ENCODE measurements around the gene SFT2D1. TPM values are rescaled to one million over a fixed set of nuclear protein-coding genes. Genes with fewer than 3 reads are reported as not detected.

SFT2D1 gene
- total RNA-seq, 4 donors from 2014 or later = 41.1 to 59.4 (median 54.8) TPM

DNA sequence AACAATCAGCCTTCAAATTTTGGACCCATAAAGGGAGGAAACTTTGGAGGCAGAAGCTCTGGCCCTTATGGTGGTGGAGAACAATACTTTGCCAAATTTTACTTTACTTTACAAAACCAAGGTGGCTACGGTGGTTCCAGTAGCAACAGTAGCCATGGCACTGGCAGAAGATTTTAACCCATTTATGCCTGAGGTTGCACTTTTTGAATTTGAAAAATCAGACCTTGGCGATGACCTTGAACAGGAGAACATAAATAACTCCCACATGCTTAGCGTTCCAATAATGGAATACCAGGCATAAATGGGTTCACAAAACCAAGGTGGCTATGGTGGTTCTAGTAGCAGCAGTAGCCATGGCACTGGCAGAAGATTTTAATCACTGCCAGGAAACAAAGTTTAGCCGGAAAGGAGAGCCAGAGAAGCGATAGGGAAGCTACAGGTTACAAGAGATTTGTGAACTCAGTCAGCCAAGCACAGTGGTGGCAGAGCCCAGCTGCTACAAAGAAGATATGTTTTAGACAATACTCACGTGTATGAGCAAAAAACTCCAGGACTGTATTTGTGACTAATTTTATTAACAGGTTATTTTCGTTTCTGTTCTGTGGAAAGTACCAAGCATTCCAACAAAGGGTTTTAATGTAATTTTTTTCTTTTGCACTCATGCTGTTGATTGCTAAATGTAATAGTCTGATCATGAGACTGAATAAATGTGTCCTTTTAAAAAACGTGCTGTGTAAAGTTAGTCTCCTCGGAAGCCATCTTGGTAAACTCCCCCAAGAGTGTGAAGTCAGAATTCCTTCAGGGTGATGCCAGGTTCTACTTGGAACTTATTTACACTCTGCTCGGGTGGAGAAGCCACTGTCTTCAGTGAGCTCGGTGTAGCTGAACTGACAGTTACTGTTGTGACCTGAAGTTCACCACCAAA is 6.7 kb downstream of the SFT2D1 start:
- H3K27me3 ChIP-seq = no peaks in the 10 kb centered on the region
- no peaks in the 10 kb centered on the region for H3K9me3 ChIP-seq
- peaks cover 0 to 46% (median 0%) of the 10 kb centered on the region in 3 donors for H3K36me3 ChIP-seq
- H3K4me1 ChIP-seq = peaks cover 0 to 68% (median 17%) of the 10 kb centered on the region in 4 donors
- no peak overlapping the region for H3K27ac ChIP-seq
- 85 to 87% methylated on average over 11 of the region's 11 CpGs for WGBS, 2 donors
- H3K4me3 ChIP-seq = no peak overlapping the region
- TF ChIP-seq EP300 (IDR thresholded peaks at IDR 0.05) = no peak
- TF ChIP-seq, protein P1, sequence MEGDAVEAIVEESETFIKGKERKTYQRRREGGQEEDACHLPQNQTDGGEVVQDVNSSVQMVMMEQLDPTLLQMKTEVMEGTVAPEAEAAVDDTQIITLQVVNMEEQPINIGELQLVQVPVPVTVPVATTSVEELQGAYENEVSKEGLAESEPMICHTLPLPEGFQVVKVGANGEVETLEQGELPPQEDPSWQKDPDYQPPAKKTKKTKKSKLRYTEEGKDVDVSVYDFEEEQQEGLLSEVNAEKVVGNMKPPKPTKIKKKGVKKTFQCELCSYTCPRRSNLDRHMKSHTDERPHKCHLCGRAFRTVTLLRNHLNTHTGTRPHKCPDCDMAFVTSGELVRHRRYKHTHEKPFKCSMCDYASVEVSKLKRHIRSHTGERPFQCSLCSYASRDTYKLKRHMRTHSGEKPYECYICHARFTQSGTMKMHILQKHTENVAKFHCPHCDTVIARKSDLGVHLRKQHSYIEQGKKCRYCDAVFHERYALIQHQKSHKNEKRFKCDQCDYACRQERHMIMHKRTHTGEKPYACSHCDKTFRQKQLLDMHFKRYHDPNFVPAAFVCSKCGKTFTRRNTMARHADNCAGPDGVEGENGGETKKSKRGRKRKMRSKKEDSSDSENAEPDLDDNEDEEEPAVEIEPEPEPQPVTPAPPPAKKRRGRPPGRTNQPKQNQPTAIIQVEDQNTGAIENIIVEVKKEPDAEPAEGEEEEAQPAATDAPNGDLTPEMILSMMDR (IDR thresholded peaks at IDR 0.05) = no peak
- no peak for TF ChIP-seq POLR2A (IDR thresholded peaks at IDR 0.05)
- DNase-seq (ENCODE audit: low spot score in 2 of 2) = no peak

DNA sequence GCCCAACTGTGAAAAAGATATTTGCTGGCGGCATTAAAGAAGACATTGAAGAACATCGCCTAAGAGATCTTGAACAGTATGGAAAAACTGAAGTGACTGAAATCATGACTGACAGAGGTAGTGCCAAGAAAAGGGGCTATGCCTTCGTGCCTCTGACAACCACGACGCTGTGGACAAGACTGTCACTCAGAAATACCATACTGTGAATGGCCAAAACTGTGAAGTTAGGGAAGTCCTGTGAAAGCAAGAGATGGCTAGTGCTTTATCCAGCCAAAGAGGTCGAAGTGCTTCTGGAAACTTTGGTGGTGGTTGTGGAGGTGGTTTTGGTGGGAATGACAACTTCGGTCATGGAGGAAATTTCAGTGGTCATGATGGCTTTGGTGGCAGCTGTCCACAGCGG is 7.5 kb downstream of the SFT2D1 start:
- TF ChIP-seq EP300 (IDR thresholded peaks at IDR 0.05) = no peak
- TF ChIP-seq POLR2A (IDR thresholded peaks at IDR 0.05) = no peak
- TF ChIP-seq, protein P1 (IDR thresholded peaks at IDR 0.05) = no peak
- Histone ChIP-seq H3K9me3 (no peaks in the 10 kb centered on the region), H3K4me1 (peaks cover 0 to 66% (median 12%) of the 10 kb centered on the region in 4 donors), H3K36me3 (peaks cover 0 to 46% (median 0%) of the 10 kb centered on the region in 3 donors), H3K27ac (no peak overlapping the region), H3K27me3 (no peaks in the 10 kb centered on the region), H3K4me3 (no peak overlapping the region)
- 95 to 96% methylated on average over 8 of the region's 8 CpGs for WGBS, 2 donors
- no peak for DNase-seq (ENCODE audit: low spot score in 2 of 2)

DNA sequence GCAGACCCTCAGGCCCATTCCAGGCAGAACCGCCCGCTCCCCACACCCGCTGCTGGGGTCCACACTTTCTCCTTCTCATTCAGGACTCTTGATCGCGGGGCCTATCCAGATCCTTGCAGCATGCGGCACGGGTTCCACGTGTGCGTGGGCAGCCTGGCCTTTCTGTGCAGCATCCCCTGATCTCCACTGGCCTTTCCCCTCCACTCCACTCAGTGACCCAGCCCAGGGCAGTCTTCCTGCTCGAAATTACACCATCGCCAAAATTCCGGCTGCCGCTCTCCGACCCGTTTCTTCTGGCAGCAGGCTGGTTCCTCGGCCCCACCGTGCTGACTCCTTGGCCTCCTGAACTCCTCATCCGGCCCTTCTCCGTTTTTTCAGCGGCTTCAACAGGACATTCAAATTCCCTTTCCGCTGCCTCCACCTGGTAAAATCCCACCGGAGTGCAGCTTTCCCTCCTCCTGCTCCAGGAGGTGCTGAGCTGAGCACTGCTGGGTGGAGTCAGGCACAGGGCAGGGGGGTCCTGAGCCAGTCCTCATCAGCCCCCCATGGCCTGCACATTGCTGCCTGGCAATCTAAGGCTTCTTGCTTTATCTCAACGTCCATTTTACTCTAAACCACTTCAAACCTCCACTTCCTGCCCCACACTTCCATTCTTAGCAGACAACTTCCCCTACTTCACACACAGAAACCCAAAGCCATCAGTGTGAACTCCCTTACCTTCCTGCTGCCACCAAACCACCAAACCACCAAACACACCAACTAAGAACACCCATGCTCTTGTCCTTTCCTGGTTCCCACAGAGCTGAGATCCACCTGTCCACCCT is 9.0 kb downstream of the SFT2D1 start:
- Histone ChIP-seq H3K27me3 (no peaks in the 10 kb centered on the region), H3K4me3 (no peak overlapping the region), H3K4me1 (peaks cover 0 to 51% (median 9%) of the 10 kb centered on the region in 4 donors), H3K9me3 (no peaks in the 10 kb centered on the region), H3K36me3 (peaks cover 0 to 51% (median 0%) of the 10 kb centered on the region in 3 donors), H3K27ac (no peak overlapping the region)
- TF ChIP-seq, protein P1 (IDR thresholded peaks at IDR 0.05) = no peak
- TF ChIP-seq EP300 (IDR thresholded peaks at IDR 0.05) = no peak
- DNase-seq (ENCODE audit: low spot score in 2 of 2) = no peak
- WGBS, 2 donors = 80 to 81% methylated on average over 23 of the region's 23 CpGs

DNA sequence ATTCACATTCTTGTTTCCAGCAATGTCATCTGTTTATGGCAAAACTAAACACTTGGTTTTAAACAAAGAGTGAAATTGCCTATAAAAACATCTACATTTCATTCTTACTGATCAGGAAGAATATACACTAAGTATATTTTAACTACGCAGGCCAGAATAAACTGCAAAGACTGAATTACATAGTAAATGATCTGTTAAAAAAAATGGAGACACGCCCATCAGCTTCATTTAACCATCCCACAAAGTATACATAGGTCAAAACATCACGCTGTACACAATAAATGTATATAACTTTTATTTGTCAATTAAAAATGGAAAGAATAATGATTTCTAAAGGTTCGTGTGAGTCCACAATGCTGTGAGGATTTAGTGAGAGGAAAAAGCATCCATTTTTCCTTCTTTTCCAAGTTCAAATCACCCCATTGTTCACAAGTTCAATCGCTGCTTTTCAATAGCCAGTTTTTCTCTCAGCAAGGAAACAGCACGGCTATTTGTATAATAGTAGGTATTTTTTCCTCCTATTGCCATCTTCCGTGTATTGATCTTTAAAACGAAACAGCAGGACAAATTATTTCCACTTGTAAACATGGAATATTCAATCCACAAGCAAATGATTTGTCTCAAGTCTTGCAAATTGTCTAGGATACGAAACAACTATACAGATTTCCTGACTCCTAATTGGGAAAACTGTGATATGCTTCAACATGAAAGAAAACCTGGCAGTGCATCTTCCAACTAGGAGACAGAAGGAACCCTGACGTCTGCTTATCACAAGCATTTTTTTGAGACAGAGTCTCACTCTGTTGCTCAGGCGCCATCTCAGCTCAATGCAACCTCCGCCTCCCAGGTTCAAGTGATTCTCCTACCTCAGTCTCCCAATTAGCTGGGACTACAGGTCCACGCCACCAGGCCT is 10.6 kb downstream of the SFT2D1 start:
- Histone ChIP-seq H3K27me3 (no peaks in the 10 kb centered on the region), H3K27ac (no peak overlapping the region), H3K4me1 (peaks cover 0 to 42% (median 9%) of the 10 kb centered on the region in 4 donors), H3K36me3 (peaks cover 0 to 51% (median 0%) of the 10 kb centered on the region in 3 donors), H3K4me3 (no peak overlapping the region), H3K9me3 (no peaks in the 10 kb centered on the region)
- DNase-seq (ENCODE audit: low spot score in 2 of 2) = no peak
- TF ChIP-seq POLR2A (IDR thresholded peaks at IDR 0.05) (no peak), EP300 (IDR thresholded peaks at IDR 0.05) (no peak)
- TF ChIP-seq, protein P1 (IDR thresholded peaks at IDR 0.05) = no peak
- 57 to 64% methylated on average over 13 of the region's 13 CpGs for WGBS, 2 donors
